ENCODE measurements around the gene MTFR1L.

Gene MTFR1L

DNA sequence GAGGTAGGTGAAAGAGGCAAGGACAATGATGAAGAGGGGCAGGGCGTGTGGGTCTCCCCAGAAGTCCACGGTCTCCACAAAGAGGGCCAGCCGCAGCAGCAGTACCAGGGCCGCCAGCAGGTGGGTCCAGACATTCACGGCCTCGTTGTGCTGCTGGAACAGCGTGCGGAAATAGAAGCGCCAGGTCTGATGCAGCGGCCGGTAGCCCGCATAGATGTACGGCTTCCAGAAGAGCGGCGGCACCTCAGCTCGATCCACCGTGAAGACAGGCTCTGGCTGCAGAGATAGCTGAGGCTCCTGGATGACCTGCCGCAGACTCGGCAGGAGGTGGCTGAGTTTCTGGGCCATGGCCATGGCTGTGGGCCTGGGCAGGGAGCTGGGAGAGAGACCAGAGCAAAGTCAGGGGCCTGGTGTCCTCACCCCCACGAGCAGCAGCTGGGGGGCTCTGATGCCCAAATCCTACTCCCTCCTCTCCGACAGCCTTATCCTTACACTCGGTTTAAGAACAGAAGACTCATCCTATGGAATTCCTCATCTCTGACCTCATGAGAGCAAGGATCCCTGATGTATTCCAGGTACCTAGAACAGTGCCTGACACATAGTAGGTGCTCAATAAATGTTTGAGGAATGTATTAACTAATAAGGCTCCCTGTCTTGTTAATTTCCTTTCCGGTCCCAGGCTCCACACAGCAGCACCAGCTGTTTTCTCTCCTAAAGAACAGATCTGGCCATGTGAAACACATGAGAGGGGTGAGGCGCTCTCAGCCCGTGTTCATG is 43.9 kb downstream of the MTFR1L start:
- DNase-seq (ENCODE audit: low read depth), result no peak
- H3K4me3 ChIP-seq (ENCODE audit: low read depth, low read length), result no peak overlapping the region
- TF ChIP-seq, protein P1, sequence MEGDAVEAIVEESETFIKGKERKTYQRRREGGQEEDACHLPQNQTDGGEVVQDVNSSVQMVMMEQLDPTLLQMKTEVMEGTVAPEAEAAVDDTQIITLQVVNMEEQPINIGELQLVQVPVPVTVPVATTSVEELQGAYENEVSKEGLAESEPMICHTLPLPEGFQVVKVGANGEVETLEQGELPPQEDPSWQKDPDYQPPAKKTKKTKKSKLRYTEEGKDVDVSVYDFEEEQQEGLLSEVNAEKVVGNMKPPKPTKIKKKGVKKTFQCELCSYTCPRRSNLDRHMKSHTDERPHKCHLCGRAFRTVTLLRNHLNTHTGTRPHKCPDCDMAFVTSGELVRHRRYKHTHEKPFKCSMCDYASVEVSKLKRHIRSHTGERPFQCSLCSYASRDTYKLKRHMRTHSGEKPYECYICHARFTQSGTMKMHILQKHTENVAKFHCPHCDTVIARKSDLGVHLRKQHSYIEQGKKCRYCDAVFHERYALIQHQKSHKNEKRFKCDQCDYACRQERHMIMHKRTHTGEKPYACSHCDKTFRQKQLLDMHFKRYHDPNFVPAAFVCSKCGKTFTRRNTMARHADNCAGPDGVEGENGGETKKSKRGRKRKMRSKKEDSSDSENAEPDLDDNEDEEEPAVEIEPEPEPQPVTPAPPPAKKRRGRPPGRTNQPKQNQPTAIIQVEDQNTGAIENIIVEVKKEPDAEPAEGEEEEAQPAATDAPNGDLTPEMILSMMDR (conservative IDR thresholded peaks at IDR 0.05; ENCODE audit: low read depth, low read length), result no peak

DNA sequence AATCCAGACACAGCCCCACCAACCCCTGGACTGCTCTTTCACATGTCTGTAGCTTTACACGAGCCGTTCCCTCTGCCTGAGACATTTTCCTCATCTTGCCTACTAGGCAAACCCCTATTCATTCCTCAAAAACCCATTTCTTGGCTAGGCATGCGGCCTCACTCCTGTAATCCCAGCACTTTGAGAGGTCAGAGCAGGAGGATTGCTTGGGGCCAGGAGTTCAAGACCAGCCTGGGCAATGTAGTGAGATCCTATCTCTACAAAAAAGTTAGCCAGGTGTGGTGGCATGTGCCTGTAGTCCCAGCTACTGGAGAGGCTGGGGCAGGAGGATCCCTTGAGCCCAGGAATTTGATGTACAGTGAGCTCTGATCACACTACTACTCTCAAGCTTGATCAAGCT is 44.7 kb downstream of the MTFR1L start:
- H3K4me3 ChIP-seq (ENCODE audit: low read depth, low read length), result no peak overlapping the region
- no peak for DNase-seq (ENCODE audit: low read depth)
- TF ChIP-seq, protein P1 (conservative IDR thresholded peaks at IDR 0.05; ENCODE audit: low read depth, low read length), result no peak

DNA sequence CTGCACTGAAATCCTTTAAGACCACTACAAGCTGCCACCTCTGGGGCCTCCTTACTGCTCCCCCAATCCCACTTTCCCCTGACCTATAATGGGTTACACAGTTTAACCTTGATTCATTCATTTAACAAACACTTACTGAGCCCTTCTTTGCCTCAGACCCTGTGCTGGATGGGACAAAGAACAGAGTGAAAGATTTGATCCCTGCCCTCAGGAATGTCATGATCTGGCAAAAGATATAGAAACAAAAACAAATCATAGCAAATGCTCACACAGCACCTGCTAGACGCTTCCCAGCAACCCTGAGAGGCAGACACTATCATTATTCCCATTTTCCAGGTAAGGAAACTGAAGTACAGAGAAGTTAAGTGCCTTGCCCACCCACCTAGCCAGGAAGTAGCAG is 46.5 kb downstream of the MTFR1L start:
- no peak overlapping the region for H3K4me3 ChIP-seq (ENCODE audit: low read depth, low read length)
- TF ChIP-seq, protein P1 (conservative IDR thresholded peaks at IDR 0.05; ENCODE audit: low read depth, low read length), result no peak
- no peak for DNase-seq (ENCODE audit: low read depth)

DNA sequence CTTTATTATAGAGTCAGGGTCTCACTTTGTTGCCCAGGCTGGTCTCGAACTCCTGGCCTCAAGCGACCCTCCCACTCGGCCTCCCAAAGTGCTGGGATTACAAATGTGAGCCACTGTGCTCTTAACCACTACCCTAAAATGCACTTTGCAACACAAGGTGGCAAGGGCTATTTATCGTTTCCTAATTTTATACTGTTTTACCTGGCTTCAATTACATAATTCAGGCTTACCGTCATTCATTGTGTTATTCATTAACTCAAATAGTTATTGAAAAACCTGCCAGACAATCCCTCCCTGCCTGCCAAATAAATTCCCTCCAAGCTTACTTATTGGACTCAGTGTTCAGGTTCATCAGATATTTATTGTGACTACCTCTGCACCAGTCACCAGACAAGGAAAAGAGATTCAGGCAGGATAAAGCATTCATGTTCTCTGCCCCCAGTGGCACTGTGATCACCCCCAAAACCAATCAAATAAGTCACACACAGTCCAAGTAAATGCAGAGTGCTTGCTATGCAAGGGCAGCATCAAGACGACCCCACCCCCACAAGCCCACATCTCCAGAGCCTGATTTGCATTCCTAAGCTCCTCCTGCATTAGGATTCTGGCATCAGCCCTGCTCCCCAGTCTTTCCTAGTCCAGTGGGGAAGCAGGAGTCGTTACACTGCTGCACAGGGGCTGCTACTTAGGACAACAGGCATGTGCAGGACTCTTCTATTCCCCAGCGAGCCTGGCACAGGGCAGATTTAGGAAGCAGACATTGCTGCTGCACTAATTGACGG is 47.6 kb downstream of the MTFR1L start:
- H3K4me3 ChIP-seq (ENCODE audit: low read depth, low read length), result no peak overlapping the region
- no peak for DNase-seq (ENCODE audit: low read depth)
- TF ChIP-seq, protein P1 (conservative IDR thresholded peaks at IDR 0.05; ENCODE audit: low read depth, low read length), result no peak

DNA sequence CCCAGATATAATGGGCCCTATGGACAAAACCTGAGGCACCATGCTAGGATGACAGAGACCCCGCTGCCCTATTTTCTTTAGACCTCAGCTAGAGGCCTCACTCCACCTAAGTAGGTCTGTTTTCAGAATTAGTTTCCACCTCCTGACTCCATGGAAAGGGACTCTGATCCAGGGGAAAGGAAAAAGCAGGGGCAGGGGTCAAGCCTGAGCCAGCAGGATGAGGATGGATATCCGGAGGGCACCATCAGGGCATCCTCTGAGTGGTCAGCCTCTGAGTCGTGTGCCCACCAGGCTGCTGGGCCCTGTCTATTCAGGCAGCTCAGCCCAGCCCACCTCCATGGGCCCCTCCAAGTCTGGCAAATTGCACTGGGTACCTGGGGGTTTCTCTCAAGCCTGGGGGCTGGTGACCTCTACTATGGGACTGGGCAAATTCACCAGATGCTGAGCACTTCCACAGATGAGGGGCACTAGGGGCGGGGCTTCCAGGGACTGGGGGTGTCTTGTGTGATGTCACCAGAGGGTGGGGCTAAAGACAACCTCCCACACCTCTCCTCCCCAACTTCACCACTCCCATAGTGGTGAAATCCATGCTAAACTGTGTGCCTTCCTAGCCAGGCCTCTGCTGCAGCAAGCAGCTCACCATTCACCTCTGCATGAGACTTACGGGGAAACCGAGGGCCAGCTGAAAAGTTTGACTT is 50.3 kb downstream of the MTFR1L start:
- TF ChIP-seq, protein P1 (conservative IDR thresholded peaks at IDR 0.05; ENCODE audit: low read depth, low read length), result no peak
- no peak overlapping the region for H3K4me3 ChIP-seq (ENCODE audit: low read depth, low read length)
- no peak for DNase-seq (ENCODE audit: low read depth)

DNA sequence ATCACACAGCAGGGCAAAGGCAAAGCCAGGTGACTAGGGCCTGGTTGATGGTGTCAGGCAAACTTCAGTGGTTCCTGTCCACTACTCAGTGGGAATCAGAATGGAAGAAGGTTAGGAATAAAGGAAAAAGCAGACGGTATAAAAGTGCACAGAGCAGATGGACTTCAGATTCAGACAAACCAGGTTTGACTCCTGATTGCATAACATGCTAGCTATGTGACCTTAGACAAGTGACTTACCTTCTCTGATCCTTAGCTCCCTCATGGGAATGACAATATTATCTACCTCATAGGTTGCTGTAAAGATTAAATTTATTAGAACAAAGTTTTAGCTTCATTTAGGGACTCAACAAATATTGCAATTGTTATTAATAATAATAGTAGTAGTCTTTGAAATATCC is 50.9 kb downstream of the MTFR1L start:
- no peak overlapping the region for H3K4me3 ChIP-seq (ENCODE audit: low read depth, low read length)
- TF ChIP-seq, protein P1 (conservative IDR thresholded peaks at IDR 0.05; ENCODE audit: low read depth, low read length), result no peak
- DNase-seq (ENCODE audit: low read depth), result no peak

All from choroid plexus epithelial cell (primary cell).